ENCODE measurements around the gene SCFD2.

DNA sequence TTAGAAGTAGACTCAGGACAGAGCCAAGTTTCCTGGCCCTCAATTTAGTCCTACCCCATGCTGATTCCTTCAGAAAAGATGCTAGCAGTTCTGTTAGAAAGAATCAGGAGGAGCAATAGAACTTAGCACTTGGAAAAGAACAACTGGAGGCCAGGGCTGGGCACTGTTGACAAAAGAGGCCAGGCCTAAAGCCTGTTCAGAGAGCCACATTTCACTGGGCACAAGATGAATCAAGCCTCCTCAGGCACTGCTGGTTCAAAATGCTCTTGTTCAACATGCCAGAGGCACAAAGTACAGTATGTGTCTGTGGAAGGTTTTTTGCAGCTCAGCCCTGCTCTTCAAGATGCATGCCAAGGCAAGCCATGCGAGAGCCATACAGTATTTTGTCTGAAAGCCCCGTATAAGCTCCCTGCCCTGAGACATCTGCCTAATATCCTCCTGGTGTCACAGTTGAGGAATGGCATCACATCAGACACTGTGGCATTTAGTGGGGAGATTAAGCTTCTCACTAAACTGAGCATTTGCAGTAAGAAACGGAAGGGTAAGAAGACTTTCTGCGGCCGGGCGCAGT, 450.0 kb downstream of the SCFD2 start:
- TF ChIP-seq POLR2AphosphoS5 (IDR thresholded peaks at IDR 0.05; ENCODE audit: low read depth, low read length) (no peak), FOXP2 (optimal IDR thresholded peaks at IDR 0.05; ENCODE audit: borderline replicate concordance, extremely low read depth, extremely low read length, insufficient read depth) (no peak)
- TF ChIP-seq, protein P1, sequence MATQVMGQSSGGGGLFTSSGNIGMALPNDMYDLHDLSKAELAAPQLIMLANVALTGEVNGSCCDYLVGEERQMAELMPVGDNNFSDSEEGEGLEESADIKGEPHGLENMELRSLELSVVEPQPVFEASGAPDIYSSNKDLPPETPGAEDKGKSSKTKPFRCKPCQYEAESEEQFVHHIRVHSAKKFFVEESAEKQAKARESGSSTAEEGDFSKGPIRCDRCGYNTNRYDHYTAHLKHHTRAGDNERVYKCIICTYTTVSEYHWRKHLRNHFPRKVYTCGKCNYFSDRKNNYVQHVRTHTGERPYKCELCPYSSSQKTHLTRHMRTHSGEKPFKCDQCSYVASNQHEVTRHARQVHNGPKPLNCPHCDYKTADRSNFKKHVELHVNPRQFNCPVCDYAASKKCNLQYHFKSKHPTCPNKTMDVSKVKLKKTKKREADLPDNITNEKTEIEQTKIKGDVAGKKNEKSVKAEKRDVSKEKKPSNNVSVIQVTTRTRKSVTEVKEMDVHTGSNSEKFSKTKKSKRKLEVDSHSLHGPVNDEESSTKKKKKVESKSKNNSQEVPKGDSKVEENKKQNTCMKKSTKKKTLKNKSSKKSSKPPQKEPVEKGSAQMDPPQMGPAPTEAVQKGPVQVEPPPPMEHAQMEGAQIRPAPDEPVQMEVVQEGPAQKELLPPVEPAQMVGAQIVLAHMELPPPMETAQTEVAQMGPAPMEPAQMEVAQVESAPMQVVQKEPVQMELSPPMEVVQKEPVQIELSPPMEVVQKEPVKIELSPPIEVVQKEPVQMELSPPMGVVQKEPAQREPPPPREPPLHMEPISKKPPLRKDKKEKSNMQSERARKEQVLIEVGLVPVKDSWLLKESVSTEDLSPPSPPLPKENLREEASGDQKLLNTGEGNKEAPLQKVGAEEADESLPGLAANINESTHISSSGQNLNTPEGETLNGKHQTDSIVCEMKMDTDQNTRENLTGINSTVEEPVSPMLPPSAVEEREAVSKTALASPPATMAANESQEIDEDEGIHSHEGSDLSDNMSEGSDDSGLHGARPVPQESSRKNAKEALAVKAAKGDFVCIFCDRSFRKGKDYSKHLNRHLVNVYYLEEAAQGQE (IDR thresholded peaks at IDR 0.05; ENCODE audit: insufficient read depth in 1 of 2, low read depth in 2 of 2, low read length in 2 of 2): no peak

Data from PFSK-1 (cell line).